ENCODE results near the gene GRID1. TPM values are rescaled to one million over a fixed set of nuclear protein-coding genes. Genes with fewer than 3 reads are reported as not detected.

The GRID1 gene
- total RNA-seq, 1 experiment from 2014 or later, result 5.6 TPM

- ChIA-PET RAD21 (ENCODE audit: low non-redundant PET in 1 of 2, low total read pairs in 2 of 2, uncharacterized antibody in 2 of 2, unreplicated experiment in 2 of 2) (no interaction called here), POLR2A (no interaction called here), CTCF (interaction anchor here (2.3 kb wide), 1 partner anchor 8 kb away, joined by 6 read pairs; no protein-coding TSS in a partner anchor)
- Histone ChIP-seq H3K27ac (ENCODE audit: low read depth, low read length) (no peak overlapping the region), H2AFZ (ENCODE audit: low read depth, low read length, poor library complexity, severe bottlenecking) (no peak overlapping the region), H3K79me2 (ENCODE audit: insufficient read depth, low read length) (no peaks in the 10 kb centered on the region), H3K4me1 (ENCODE audit: control insufficient read depth in 1 of 2, insufficient read depth in 2 of 2, low read length in 2 of 2) (no peaks in the 10 kb centered on the region), H3K9me2 (ENCODE audit: insufficient read depth) (no peaks in the 10 kb centered on the region), H3K9ac (ENCODE audit: low read length) (no peak overlapping the region), H3K4me3 (replicated peaks in 1 of 2; ENCODE audit: low read depth in 1 of 2, low read length in 2 of 2) (no peak overlapping the region), H3K9me3 (ENCODE audit: control insufficient read depth in 1 of 2, insufficient read depth in 1 of 2, low read depth in 1 of 2, low read length in 2 of 2) (no peaks in the 10 kb centered on the region), H3K27me3 (ENCODE audit: insufficient read depth, low read length) (no peaks in the 10 kb centered on the region), H3K36me3 (ENCODE audit: control insufficient read depth in 1 of 2, insufficient read depth in 2 of 2, low read length in 2 of 2) (no peaks in the 10 kb centered on the region), H4K20me1 (ENCODE audit: insufficient read depth) (no peaks in the 10 kb centered on the region), H3K4me2 (ENCODE audit: low read length) (no peak overlapping the region)
- BruUV-seq (replicated peaks), result no TSS peak
- TF ChIP-seq EZH2phosphoT487 (IDR thresholded peaks at IDR 0.05; ENCODE audit: borderline replicate concordance), result no peak
- no peak for TF ChIP-seq EGR1 (IDR thresholded peaks at IDR 0.05; ENCODE audit: low read depth)
- no peak for TF ChIP-seq EZH2 (IDR thresholded peaks at IDR 0.05)
- TF ChIP-seq FOSL1 (IDR thresholded peaks at IDR 0.05; ENCODE audit: low read depth), result no peak
- TF ChIP-seq ZFX (IDR thresholded peaks at IDR 0.05), result no peak
- no peak for TF ChIP-seq ELF1 (IDR thresholded peaks at IDR 0.05; ENCODE audit: borderline replicate concordance, low read depth)
- no peak for TF ChIP-seq CTCF (IDR thresholded peaks at IDR 0.05 in 2 of 3, conservative IDR thresholded peaks at IDR 0.05 in 1 of 3; ENCODE audit: borderline replicate concordance in 1 of 3, insufficient read depth in 1 of 3, low read depth in 2 of 3, low read length in 2 of 3)
- ATAC-seq (no peak), DNase-seq (ENCODE audit: low read depth, low spot score) (no peak)
- intact Hi-C loops (cut with micrococcal nuclease), result no loop called here
Observed at GRCh38 chr10:86391986-86392722, 25.6 kb upstream of the GRID1 start.

Measured in HCT116 (cell line).